GM18519 (cell line): ENCODE data around the gene TIMM13.
A peak's percentile ranks its signal among the peaks of the same experiment; 100 is the strongest.
"Not testable (repeated sequence)": the region's sequence is repeated elsewhere in the genome, so short reads cannot be mapped to it uniquely, and the experiment has no call there.

Experiments used
- ATAC-seq: cut with Tn5 transposase; IDR thresholded peaks from one replicate; pipeline ENCODE4 v1.9.1; 2021; ENCODE audit warnings: mild to moderate bottlenecking, moderate library complexity; ENCODE audit not compliant: unreplicated experiment, low FRiP score

The TIMM13 gene

DNA sequence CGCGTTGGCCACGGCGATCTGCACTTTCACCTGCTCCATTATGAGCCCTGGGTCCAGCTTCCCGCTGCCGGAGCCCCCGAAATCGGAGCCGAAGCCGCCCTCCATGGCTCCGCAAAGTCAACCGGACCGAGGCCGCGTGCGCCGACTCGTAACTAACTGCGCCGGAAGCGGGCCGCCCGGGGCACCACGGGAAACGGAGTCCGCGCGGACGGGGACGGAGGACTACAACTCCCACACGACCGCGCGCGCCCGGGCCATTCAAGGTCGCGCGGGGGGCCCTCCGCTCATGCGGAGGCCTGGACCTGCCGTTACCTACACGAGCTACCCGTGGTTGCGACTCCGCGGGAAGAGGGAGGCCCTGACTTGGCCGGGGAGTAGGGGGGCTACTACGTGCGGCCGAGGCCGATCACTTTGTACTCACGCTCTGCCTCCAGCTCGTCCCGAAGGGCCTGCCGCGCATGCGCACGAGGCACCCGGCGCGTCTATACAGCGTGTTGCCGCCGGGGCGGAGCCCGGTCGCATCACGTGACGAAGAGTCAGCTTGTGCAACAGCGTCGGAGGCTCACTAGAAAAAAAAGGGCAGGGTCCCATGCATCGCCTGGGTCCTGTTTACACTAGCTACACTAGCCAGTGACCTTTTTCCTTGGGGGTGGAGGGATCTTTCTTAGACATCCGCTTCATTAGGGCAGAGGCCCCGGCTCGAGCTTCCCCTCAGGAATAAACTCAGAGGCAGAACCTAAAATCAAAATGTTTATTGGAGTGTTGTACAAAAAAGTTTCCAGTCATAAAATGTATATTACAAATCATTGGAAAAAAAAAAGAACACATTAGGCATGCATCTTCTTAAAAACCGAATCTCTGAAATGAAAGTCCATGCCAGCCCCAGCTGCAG, at the start of gene TIMM13:
TIMM13 (minus strand) TSS at position 158 of the 892 bp plus-strand sequence; CDS start at position 105, 53 bp downstream.
- ATAC-seq, result peak; percentile 44

DNA sequence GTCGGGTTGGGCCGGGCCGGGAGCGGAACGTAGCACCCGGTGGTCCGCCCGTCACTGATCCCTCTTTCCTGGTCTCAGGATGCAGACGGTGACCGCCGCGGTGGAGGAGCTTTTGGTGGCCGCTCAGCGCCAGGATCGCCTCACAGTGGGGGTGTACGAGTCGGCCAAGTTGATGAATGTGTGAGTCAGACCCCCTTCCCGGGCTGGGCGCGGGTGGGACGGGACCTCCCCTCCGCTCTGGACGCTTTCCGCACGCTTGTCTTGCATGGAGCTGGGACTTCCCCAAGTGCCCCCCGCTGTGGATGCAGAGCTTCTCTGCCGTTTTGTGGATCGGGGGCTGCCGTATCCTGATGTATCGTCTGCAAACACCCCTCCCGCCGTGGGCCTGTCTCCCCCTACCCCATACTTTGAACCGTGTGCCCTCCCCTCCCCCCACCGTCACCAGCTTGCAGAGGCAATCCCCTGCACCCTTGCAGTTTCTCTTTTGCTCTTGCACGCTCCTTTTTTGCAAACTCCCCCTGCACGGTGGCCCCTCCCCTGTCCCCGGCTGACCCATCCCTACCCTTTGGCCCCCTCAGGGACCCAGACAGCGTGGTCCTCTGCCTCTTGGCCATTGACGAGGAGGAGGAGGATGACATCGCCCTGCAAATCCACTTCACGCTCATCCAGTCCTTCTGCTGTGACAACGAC, 49.2 kb upstream of the TIMM13 start:
- ATAC-seq, result no peak

DNA sequence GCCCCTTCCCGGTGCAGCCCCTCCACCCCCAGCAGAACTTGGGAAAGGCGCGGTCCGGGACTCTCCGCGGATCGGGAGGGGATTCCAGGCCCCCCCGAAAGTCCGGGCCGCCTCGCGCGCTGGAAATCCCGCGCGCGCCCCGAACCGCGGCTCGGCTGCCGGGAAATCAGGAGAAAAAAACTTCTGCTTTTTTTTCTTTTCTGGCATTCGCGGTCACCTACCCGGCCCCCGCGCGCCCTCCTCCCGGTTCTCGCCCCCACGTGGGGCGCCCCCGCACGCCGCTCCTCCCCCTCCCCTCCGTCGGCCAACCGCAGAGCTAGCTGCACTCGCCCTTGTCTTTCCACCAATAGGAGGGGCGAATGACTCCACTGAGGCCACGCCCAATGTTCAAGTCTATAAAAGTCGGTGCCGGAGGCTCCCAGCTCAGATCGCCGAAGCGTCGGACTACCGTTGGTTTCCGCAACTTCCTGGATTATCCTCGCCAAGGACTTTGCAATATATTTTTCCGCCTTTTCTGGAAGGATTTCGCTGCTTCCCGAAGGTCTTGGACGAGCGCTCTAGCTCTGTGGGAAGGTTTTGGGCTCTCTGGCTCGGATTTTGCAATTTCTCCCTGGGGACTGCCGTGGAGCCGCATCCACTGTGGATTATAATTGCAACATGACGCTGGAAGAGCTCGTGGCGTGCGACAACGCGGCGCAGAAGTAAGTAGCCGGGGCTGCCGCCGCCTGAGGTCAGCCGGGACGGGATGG, 48.5 kb upstream of the TIMM13 start, which contains the start of gene GADD45B:
GADD45B (plus strand) TSS at position 426 of the 749 bp plus-strand sequence; CDS start at position 658, 232 bp downstream.
- ATAC-seq, result peak; percentile 44

DNA sequence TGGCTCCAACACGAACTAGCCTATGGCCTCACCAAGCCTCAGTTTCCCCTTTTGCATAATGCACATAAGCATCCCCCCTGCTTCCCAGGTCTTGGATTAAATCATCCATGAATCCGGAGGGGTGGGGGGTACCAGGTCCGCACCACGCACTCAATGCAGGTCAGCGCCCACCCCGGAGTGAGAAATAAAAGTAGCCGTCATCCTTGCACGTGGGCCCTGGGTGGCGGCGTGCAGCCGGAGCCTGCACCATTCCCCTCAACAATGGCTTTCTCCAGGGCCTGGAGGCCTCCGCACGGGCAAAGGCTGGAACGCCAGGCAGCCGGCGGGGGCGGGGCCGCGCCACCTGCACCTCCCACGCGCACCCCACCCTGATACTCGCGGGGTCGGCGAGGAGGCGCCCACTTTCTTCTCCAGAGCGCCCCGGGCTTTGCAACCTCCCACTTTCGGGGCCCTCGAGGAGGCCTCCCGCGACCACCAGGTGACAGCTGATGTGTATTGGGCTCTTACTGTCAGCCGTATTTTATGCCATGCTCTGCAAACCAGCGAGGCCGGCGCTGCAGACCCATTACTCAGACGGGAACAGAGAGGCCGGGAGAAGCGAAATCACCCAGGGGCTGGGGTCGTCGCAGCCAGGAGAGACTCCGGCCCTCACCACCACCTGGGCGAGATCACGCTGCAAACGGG, 47.8 kb upstream of the TIMM13 start:
- ATAC-seq, result no peak

DNA sequence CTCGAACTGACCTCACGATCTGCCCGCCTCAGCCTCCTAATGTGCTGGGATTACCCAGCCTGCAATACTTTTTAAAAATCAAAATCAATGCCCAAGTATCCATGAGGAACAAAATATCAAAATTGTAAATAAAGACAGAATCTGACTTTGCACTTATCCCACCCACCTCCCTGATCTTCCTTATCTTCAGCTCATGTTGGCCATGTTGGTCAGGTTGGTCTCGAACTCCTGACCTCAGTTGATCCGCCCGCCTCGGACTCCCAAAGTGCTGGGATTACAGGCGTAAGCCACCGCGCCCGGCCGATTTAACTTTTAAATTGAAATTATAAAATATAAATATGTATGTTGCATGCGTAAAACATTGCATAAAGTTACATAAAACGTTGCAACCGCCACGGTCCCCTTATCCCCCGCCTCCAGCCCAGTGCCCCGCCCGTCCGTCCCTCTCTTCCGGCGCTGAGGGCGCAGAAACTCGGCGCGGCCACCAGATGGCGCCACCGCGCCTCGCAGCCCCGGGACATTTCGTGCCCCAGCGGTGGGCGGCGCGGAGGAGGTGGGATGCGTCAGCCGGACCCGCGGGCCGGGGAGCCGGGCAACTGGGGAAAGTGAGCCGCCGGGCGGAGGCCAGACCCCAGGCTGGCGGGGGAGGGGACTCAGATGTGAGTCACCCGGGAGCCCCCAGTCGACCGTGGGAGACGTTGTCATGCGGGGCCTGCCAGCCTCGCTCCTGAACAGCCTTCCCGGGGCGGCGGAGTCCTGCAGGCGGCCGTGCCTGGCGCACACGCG, 47.0 kb upstream of the TIMM13 start:
- no peak for ATAC-seq

DNA sequence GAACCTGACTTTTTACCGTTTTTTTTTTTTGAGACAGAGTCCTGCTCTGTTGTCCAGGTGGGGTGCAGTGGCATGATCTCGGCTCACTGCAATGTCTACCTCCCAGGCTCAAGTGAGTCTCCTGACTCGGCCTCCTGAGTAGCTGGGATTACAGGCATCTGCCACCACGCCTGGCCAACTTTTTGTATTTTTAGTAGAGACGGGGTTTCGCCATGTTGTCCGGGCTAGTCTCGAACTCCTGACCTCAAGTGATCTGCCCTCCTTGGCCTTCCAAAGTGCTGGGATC, 42.5 kb upstream of the TIMM13 start:
- ATAC-seq, result not testable (repeated sequence)

DNA sequence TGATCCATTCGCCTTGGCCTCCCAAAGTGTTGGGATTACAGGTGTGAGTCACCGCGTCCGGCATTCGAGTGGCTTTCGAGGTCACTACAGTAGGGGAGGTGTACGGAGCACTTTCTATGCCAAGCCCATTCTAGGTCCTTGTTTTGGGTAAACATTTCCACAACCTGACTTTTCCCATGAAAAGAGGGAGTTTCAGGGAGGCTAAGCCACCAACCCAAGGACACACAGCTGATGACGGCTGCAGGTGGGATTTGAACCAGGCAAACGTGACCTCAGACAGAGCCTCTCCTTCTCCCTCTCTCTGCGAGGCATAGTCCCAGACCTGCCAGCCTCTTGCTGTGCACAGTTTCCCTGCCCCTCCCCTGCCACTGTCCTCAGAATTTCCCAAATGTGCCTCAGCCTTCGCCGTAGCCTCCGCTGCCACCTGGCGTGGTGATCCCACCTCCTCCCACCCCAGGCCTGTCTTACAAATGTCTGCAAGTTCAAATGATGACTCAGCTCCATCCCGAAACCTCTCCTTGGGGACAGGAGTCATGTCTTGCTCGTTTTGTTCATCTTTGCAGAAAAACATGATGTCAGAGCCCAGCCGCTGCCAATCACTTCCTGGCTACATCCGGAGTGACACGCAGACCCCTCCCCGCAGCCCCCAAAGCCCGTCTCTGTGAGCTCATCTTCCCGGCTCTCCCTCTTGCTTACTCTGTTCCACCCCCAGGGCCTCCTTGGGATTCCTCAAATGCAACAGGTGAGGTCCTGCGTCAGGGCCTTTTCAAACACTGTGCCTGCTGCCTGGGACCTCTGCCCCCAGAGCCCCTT, 41.9 kb upstream of the TIMM13 start:
- ATAC-seq, result no peak

DNA sequence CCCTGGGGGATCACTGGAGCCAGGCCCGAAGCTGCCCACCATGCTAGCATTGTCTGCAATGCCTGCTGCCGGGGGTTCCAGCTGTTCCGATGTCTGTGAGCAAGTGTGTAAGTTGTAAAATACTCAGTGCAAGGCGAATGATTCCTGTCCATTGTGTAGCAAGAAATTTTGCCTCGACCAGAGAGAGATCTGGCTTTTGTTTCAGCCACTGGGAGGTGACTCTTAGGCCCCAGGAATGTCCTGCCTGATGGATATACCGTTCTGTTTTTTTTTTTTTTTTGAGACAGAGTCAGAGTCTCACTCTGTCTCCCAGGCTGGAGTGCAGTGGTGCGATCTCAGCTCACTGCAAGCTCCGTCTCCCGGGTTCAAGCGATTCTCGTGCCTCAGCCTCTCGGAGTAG, 41.2 kb upstream of the TIMM13 start:
- no peak for ATAC-seq

DNA sequence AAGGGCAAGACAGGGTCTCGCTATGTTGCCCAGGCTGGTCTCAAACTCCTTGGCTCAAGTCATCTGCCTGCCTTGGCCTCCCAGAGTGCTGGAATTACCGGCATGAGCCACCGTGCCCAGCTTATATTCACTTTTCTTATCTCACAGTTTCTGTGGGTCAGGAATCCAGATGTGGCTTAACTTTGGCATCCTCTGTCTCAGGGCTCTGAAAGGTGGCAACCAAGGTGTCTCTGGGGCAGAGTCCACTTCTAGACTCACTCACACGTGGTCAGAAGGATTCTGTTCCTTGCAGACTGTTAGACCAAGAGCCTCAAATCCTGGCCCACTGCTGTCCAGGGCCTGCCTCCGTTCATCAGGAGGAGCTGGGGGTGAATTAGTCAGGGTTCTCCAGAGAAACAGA, 37.0 kb upstream of the TIMM13 start:
- no peak for ATAC-seq

DNA sequence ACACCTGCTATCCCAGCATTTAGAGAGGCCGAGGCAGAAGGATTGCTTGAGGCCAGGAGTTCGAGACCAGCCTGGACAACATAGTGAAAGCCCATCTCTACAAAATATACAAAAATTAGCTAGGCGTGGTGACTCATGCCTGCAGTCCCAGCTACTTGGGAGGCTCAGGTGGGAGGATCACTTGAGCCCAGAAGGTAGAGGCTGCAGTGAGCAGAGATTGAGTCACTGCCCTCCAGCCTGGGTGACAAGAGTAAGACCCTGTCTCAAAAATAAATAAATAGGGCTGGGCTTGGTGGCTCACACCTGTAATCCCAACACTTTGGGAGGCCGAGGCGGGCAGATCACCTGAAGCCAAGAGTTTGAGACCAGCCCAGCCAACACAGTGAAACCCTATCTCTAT, 36.3 kb upstream of the TIMM13 start:
- ATAC-seq, result not testable (repeated sequence)

DNA sequence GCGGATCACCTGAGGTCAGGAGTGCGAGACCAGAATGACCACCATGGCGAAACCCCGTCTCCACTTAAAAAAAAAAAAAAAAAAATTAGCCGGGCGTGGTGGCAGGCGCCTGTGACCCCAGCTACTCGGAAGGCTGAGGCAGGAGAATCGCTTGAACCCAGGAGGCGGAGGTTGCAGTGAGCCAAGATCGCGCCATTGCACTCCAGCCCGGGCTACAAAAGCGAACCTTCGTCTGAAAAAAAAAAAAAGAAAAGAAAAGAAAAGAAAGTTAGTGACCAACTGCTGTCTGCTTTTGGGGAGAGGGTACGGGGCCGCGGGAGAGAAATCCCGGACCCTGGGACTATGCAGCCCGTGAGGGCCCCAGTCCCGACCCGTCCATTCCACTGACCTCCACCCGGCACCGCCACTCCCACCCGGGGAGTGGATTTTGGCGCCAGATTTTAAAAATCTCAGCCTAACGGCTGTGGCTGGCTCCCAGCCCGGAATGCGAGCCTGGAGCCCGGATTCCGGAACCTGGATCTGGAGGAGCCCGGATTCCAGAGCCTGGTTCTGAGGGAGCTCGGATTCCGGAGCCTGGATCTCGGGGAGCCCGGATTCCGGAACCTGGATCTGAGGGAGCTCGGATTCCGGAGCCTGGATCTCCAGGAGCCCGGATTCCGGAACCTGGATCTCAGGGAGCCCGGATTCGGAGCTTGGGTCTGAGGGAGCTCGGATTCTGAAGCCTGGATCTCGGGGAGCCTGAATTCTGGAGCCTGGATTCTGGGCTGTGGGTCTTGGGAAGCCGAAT, 35.4 kb upstream of the TIMM13 start:
- ATAC-seq, result no peak

DNA sequence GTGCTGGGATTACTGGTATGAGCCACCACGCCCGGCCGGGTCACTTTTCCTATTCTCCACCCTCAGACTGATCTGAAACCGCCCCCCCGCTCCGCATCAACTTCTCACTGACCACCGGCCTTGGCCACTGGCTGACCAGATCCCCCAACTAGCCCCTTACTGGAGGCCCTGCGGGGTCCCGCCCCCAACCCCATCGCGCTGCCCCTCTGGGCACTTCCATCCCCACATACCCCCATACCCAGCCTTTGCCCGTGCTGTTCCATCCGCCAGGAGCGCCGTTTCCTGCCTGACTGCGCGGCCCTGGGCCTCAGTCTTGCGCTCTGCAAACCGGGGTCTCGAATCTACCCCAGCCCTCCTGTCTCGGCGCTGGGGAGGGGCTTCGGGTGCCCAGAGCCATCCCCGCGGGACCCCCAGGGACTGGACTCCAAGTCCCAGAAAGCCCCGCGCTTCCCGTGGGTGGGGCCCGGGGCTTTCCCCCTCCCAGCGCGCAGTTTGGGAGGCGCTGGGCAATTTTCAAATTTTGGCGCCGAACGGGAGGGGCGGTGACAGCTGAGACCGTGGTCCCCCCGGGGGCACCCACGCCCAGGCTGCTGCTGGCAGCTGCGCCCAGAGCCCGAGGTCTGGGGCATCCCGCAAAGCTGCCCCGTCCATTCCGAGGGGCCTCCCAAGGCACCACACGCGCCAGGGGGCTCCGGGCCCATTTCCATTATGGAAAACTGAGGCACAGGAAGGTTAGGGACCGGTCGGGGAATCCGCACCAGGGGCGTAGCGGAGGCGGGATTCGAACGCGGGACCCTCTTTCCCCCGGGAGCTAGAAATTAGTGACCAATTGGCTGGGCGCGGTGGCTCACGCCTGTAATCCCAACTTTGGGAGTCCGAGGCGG, 34.6 kb upstream of the TIMM13 start:
- ATAC-seq, result no peak

DNA sequence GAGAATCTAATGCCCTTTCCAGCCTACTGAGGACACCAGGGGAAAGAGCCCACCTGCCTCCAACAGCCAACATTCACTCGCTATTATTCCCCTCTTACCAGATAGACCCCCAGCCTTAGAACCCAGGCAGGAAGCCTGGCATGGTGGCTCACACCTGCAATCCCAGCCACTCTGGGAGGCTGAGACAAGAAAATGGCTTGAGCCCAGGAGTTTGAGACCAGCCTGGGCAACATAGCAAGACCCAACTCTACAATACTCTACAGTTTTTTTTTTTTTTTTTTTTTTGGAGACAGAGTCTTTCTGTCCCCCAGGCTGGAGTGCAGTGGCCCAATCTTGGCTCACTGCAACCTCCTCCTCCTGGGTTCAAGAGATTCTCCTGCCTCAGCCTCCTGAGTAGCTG, 32.9 kb upstream of the TIMM13 start:
- no peak for ATAC-seq

DNA sequence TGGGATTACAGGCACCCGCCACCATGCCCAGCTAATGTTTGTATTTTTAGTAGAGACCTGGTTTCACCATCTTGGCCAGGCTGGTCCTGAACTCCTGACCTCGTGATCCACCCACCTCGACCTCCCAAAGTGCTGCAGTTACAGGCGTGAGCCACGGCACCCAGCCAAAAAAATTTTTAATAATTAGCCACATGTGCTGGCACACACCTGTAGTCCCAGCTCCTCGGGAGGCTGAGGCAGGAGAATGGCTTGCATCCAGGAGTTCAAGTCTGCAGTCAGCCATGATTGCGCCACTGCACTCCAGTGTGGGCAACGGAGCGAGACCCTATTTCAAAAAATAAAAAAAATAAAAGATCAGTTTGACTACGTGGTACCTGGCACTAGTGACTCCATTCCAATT, 31.4 kb upstream of the TIMM13 start:
- not testable (repeated sequence) for ATAC-seq

DNA sequence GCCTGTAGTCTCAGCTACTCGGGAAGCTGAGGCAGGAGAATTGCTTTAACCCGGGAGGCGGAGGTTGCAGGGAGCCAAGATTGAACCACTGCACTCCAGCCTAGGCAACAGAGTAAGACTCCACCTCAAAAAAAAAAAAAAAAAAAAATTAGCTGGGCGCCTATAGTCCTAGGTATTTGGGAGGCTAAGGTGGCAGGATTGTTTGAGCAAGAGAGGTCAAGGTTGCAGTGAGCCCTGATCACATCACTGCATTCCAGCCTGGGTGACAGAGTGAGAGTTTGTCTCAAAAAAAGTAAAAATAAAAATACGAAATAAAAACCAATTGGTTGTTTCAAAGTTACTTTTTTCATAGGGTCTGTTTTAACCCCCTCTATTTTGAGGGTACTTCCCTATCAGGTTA, 30.7 kb upstream of the TIMM13 start:
- ATAC-seq, result no peak

DNA sequence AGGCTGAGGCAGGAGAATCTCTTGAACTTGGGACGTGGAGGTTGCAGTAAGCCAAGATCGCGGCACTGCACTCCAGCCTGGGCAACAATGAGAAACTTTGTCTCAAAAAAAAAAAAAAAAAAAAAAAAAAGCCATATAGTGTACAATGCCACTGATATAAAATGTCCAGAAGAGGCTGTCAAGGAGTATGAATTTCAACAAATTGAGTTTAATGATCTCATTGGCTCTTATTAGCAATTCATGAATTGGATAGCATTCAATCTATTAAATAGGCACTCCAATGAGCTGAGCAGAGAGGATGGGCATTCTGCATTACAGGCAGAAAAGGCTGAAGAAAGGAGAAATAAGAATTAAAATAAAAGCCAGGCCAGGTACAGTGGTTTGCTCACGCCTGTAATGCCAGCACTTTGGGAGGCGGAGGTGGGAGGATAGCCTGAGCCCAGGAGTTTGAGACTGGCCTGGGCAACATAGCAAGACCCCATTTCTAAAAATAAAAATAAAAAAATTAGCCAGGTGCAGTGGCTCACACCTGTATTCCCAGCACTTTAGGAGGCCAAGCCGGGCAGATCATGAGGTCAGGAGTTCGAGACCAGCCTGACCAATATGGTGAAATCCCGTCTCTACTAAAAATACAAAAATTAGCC, 30.1 kb upstream of the TIMM13 start:
- no peak for ATAC-seq
